ENCODE results near the gene SERTAD1.

GRCh38 chr19:40446263-40446784 lies 20.5 kb upstream of the SERTAD1 start:
- TF ChIP-seq POLR2A (IDR thresholded peaks at IDR 0.05) (no peak), CTCF (IDR thresholded peaks at IDR 0.05) (no peak)

Data from heart left ventricle (tissue), 13 donors.